ENCODE data around the gene CREBBP. TPM values are rescaled to one million over a fixed set of nuclear protein-coding genes. Genes with fewer than 3 reads are reported as not detected.

CREBBP gene
- total and polyA plus RNA-seq, 9 of the 15 experiments (the other 6 are each of a cell fraction or from before 2014, with no cell fraction given), result 0.70 to 24.8 (median 5.6) TPM

DNA sequence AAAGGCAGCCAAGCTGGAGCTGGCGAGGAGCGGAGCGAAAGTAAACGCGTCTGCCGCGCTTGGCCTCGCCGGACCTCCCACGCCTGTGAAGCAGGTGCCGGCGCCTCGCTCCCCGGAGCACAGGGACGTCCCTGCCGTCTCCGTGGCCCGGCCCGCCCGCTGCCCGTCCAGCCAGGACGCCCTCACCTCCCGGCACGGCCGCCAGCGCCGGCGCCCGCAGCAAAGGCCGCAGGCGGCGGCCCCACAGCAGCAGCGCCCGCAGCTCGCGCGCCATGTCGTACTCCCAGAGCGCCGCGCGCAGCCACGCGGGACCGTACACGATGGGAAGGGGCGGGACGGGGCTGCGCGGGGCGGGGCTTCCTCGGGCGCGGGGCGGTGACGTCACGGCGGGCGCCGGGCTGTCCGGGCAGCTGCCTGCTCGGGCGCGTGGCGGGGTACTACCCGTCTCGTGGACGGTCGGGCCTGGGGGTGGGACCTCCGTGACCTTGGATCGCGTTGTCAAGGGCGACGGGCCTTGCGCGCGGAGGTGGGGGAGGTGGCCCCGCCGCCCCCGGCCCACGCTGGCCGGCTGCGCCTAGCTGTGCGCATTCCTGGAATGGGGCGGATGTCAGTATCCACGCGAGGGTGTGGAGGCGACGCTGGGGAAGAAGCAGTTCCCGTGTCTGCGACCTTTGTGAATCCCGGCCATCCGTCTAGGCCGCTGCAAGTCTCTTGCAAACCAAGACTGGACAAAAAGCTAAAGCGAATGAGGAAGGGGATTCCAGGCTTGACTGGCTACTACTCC is 163.1 kb downstream of the CREBBP start, which contains the start of gene TRAP1 (continued):
- TF ChIP-seq HMGN3 (IDR thresholded peaks at IDR 0.05; ENCODE audit: borderline replicate concordance, extremely low read depth, insufficient read length, low read depth, low read length) (peak; percentile 70), POLR2H (tag; IDR thresholded peaks at IDR 0.05; ENCODE audit: low read depth) (peak; percentile 87), ZBTB43 (CRISPR knock-in tag; IDR thresholded peaks at IDR 0.05) (no peak), ZNF431 (CRISPR knock-in tag; IDR thresholded peaks at IDR 0.05) (0 out of 2 replicates have a peak, but pooled peaks have one; percentile 61), PURB (CRISPR knock-in tag; IDR thresholded peaks at IDR 0.05; ENCODE audit: low read depth) (no peak), ZNF561 (CRISPR knock-in tag; conservative IDR thresholded peaks at IDR 0.05) (no peak), PHF21A (IDR thresholded peaks at IDR 0.05; ENCODE audit: borderline replicate concordance, low read depth) (no peak), HCFC1 (IDR thresholded peaks at IDR 0.05; ENCODE audit: low read depth, low read length) (peak; percentile 78), YBX1 (IDR thresholded peaks at IDR 0.05) (no peak), PPARD (CRISPR knock-in tag; IDR thresholded peaks at IDR 0.05) (no peak), ZNF133 (CRISPR knock-in tag; IDR thresholded peaks at IDR 0.05) (no peak), RNF2 (IDR thresholded peaks at IDR 0.05) (0 out of 2 replicates have a peak, but pooled peaks have one; percentile 20), ZC3H8 (IDR thresholded peaks at IDR 0.05) (no peak), NFIX (CRISPR knock-in tag; IDR thresholded peaks at IDR 0.05; ENCODE audit: low read depth) (no peak), TFE3 (CRISPR knock-in tag; IDR thresholded peaks at IDR 0.05) (no peak), NFIC (IDR thresholded peaks at IDR 0.05) (peak; percentile 46), CXXC5 (CRISPR knock-in tag; IDR thresholded peaks at IDR 0.05) (peak; percentile 88), FOXJ2 (tag; IDR thresholded peaks at IDR 0.05) (no peak), ZNF79 (CRISPR knock-in tag; IDR thresholded peaks at IDR 0.05; ENCODE audit: low read depth) (no peak), FOXM1 (IDR thresholded peaks at IDR 0.05; ENCODE audit: low read depth) (no peak), FOXM1 (CRISPR knock-in tag; IDR thresholded peaks at IDR 0.05; ENCODE audit: low read depth) (no peak; the same call in 1 of the 2 replicates)
- TF ChIP-seq, protein P1, sequence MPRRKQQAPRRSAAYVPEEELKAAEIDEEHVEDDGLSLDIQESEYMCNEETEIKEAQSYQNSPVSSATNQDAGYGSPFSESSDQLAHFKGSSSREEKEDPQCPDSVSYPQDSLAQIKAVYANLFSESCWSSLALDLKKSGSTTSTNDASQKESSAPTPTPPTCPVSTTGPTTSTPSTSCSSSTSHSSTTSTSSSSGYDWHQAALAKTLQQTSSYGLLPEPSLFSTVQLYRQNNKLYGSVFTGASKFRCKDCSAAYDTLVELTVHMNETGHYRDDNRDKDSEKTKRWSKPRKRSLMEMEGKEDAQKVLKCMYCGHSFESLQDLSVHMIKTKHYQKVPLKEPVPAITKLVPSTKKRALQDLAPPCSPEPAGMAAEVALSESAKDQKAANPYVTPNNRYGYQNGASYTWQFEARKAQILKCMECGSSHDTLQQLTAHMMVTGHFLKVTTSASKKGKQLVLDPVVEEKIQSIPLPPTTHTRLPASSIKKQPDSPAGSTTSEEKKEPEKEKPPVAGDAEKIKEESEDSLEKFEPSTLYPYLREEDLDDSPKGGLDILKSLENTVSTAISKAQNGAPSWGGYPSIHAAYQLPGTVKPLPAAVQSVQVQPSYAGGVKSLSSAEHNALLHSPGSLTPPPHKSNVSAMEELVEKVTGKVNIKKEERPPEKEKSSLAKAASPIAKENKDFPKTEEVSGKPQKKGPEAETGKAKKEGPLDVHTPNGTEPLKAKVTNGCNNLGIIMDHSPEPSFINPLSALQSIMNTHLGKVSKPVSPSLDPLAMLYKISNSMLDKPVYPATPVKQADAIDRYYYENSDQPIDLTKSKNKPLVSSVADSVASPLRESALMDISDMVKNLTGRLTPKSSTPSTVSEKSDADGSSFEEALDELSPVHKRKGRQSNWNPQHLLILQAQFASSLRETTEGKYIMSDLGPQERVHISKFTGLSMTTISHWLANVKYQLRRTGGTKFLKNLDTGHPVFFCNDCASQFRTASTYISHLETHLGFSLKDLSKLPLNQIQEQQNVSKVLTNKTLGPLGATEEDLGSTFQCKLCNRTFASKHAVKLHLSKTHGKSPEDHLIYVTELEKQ (CRISPR knock-in tag; IDR thresholded peaks at IDR 0.05), result no peak

Data from K562 (cell line).